Measurements from ENCODE around the gene KRTAP13-2.

KRTAP13-2 gene, protein sequence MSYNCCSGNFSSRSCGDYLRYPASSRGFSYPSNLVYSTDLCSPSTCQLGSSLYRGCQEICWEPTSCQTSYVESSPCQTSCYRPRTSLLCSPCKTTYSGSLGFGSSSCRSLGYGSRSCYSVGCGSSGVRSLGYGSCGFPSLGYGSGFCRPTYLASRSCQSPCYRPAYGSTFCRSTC

GRCh38 chr21:30372139-30372770, at the start of gene KRTAP13-2:
Gene KRTAP13-2 (minus strand): TSS chr21:30372271. CDS start chr21:30372213, 58 bp downstream.
- TF ChIP-seq ZNF274 (IDR thresholded peaks at IDR 0.05; ENCODE audit: low read depth, low read length): no peak
- H3K4me3 ChIP-seq (ENCODE audit: low read length): no peak within 1 kb of the TSS

GRCh38 chr21:30415993-30416392, 43.9 kb upstream of the KRTAP13-2 start:
- no peak overlapping the region for H3K4me3 ChIP-seq (ENCODE audit: low read length)
- no peak for TF ChIP-seq ZNF274 (IDR thresholded peaks at IDR 0.05; ENCODE audit: low read depth, low read length)

DNA sequence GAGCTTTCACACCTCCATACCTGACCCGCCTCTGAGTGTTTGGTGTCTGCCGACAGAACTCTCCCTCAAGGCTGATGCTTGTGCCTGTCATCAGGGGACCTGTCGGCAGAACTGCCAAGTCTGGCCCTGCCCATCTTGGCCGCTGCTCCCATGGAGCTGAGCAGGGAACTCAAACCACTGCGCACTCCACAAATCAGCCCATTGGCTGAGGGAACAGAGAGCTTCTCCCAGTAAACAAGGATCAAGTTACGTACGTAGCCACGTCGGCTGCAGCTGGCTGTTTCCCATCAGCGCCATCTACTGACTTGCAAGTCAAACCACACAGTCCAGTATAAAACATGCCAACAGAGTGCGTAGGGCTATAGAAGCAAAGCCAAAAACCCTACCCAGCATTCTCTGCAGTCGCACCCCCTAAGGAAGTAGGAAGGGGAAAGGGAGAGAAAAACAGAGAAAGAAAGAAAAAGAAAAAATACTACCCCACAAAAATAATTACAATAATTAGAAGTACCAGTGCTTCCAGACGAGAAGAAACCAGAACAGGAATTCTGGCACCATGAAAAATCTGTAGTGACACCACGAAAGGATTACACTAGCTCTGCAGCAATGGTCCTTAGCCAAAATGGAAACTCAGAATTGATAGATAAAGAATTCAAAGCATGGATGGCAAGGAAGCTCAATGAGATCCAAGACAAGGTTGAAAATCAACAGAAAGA, 36.9 kb upstream of the KRTAP13-2 start:
- no peak for TF ChIP-seq ZNF274 (IDR thresholded peaks at IDR 0.05; ENCODE audit: low read depth, low read length)
- H3K4me3 ChIP-seq (ENCODE audit: low read length): no peak overlapping the region

DNA sequence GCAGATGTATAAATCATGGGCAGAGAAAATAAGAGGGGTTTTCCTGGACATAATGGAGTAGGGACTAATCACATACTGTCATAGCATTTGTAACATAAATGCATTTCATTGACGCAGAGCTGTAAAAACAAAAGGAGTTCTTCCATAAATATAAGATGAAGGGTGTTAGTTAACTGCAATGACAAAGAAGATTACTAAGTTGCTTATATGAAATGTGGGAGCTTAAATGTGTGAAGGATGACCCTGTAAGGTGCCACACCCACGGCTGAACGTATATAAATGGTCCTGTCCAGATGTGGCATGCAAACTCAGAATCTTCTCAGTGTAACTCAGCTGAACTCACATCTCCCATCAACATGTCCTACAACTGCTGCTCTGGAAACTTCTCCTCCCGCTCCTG, 23.7 kb upstream of the KRTAP13-2 start, which contains the start of gene KRTAP13-1:
KRTAP13-1 (plus strand) TSS at position 301 of the 400 bp plus-strand sequence; CDS start at position 357, 56 bp downstream.
- no peak within 1 kb of the TSS for H3K4me3 ChIP-seq (ENCODE audit: low read length)
- TF ChIP-seq ZNF274 (IDR thresholded peaks at IDR 0.05; ENCODE audit: low read depth, low read length): no peak

DNA sequence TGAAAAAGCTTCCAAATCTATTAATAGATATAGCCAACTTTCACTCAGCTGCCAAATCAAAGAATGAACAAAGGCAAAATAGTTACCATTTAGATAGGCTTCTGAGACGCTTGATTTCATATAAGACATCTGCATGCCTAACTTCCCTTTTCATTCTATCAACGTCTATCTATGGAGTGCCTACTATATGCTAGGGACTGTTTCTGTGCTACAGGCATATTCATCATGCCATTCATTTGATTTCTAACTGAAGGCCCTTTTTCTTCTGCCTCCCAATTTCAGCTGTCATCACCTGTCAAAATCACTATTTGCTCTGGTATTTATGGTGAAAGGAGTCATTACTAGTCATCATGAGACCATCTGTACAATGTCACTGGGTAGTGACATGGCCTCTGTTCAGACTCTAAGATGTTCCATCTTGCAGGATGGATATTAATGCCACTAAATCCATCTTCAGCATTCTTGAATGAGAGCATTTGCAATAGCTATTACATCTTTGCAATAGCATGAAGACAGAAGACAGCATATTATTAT, 19.5 kb upstream of the KRTAP13-2 start:
- no peak overlapping the region for H3K4me3 ChIP-seq (ENCODE audit: low read length)
- no peak for TF ChIP-seq ZNF274 (IDR thresholded peaks at IDR 0.05; ENCODE audit: low read depth, low read length)

DNA sequence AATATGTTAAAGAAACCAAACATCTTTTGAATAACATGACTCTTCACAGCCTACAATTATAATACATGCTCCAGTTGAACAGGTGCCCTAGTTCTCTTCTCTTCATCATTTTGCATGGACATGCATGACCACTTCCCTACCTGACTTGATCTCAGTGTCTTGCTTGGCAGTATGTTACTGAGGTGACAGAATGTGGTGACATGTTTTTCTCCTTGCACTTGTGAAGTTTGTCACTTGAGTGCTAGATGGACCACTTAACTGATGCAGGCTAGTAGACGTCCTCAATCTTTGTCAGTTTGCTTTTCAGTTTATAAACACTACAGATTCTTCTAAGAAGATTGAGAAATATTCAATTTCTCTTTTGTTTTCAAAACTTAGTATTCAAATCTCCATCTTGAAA, 10.1 kb upstream of the KRTAP13-2 start:
- H3K4me3 ChIP-seq (ENCODE audit: low read length): no peak overlapping the region
- no peak for TF ChIP-seq ZNF274 (IDR thresholded peaks at IDR 0.05; ENCODE audit: low read depth, low read length)

- no peak for TF ChIP-seq ZNF274 (IDR thresholded peaks at IDR 0.05; ENCODE audit: low read depth, low read length)
Observed at GRCh38 chr21:30355906-30356305, 16.2 kb downstream of the KRTAP13-2 start.

DNA sequence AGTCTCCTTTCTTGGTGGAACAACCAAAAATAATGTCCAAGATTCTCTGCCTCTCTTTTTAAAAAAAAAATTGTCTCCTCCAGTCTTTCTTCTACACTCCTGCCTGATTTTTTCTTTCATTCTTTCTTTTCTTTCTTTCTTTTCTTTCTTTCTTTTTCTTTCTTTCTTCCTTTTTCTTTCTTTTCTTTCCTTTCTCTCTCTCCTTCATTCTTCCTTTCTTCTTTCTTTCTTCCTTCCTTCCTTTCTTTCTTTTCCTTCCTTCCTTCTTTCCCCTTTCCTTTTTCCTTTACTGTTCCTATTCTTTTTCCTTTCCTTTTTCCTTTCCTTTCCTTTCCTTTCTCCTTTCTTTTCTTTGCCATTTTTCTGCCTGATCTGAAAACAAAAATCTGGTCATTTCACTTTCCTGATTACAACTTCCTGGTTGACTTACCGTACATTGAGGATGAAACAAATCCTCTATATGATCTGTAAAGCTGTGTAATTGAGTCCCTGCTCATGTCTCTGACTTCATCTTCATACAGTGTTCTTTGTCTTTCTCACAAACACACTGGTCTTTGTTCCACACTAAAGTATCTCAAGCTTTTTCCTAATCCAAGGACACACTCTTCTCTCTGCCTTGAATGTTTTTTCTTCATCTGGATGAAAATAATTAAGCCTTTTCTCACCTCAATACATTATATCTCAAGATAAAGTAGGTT, 17.6 kb downstream of the KRTAP13-2 start:
- TF ChIP-seq ZNF274 (IDR thresholded peaks at IDR 0.05; ENCODE audit: low read depth, low read length): no peak

More at GRCh38 chr21:30355906-30356305, 16.2 kb downstream of the KRTAP13-2 start:
- H3K4me3 ChIP-seq (ENCODE audit: low read length): no peak overlapping the region

GRCh38 chr21:30351534-30351933, 20.5 kb downstream of the KRTAP13-2 start:
- H3K4me3 ChIP-seq (ENCODE audit: low read length): no peak overlapping the region
- no peak for TF ChIP-seq ZNF274 (IDR thresholded peaks at IDR 0.05; ENCODE audit: low read depth, low read length)

More for the DNA sequence above, 17.6 kb downstream of the KRTAP13-2 start:
- no peak overlapping the region for H3K4me3 ChIP-seq (ENCODE audit: low read length)

GRCh38 chr21:30349572-30349971, 22.5 kb downstream of the KRTAP13-2 start:
- no peak for TF ChIP-seq ZNF274 (IDR thresholded peaks at IDR 0.05; ENCODE audit: low read depth, low read length)

DNA sequence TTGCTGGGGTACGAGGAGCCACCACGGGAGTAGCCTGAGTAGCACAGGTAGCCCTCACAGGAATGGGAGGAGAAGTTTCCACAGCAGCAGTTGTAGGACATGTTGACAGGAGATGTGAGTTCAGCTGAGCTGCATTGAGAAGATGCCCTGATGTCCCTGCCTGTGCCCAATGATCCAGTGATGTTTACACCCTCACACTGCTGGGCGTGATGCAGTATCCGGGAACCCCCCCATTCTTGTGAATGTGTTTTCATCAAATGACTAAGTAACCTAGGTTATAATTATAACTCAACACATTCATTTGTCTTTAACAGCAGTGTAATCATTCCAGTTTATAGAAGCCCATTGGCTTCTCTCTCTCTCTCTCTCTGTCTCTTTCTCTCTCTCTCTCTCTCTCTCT, 23.6 kb downstream of the KRTAP13-2 start, which contains the start of gene KRTAP23-1:
KRTAP23-1 (minus strand) TSS at position 101 of the 400 bp plus-strand sequence; CDS start at position 101, 0 bp downstream.
- H3K4me3 ChIP-seq (ENCODE audit: low read length): no peak within 1 kb of the TSS
- no peak for TF ChIP-seq ZNF274 (IDR thresholded peaks at IDR 0.05; ENCODE audit: low read depth, low read length)

More at GRCh38 chr21:30349572-30349971, 22.5 kb downstream of the KRTAP13-2 start:
- H3K4me3 ChIP-seq (ENCODE audit: low read length): no peak overlapping the region

DNA sequence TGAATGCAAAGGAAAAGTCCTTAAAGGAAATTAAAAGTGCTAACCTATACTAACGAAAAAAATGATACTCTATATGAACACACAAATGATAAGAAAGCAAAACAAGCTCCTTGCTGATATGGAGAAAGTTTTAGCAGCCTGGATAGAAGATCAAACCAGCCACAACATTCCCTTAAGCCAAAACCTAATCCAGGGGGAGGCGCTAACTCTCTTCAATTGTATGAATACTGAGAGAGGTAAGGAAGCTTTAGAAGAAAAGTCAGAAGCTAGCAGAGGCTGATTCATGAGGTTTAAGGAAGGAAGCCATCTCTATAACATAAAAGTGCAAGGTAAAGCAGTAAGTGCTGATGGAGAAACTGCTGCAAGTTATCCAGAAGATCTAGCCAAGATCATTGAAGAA, 27.1 kb downstream of the KRTAP13-2 start:
- H3K4me3 ChIP-seq (ENCODE audit: low read length): no peak overlapping the region

GRCh38 chr21:30340714-30341573, 31.1 kb downstream of the KRTAP13-2 start:
- no peak overlapping the region for H3K4me3 ChIP-seq (ENCODE audit: low read length)
- no peak for TF ChIP-seq ZNF274 (IDR thresholded peaks at IDR 0.05; ENCODE audit: low read depth, low read length)

More for the DNA sequence above, 27.1 kb downstream of the KRTAP13-2 start:
- TF ChIP-seq ZNF274 (IDR thresholded peaks at IDR 0.05; ENCODE audit: low read depth, low read length): no peak

Data from GM08714 (cell line).